Mucosa of descending colon (tissue), 3 donors: ENCODE measurements around the gene CCR8. TPM values are rescaled to one million over a fixed set of nuclear protein-coding genes. Genes with fewer than 3 reads are reported as not detected.

Experiments
- ATAC-seq: fragments of 200-7000 bp; cut with Tn5 transposase; one replicate; pipeline ENCODE4 v1.9.1; 2020; ENCODE audit warnings: mild to moderate bottlenecking, moderate library complexity
- DNase-seq, 3 donors: peaks; one replicate each; pipeline ENCODE4 v3.0.0-alpha.2; 2020
- H3K36me3 ChIP-seq: fragments of 200-600 bp; one replicate; pipeline ENCODE4 v1.8.0; 2021; ENCODE audit warnings: low read depth, mild to moderate bottlenecking
- H3K4me1 ChIP-seq: fragments of 200-600 bp; one replicate; pipeline ENCODE4 v1.8.0; 2021; ENCODE audit warnings: low read depth, mild to moderate bottlenecking
- H3K4me3 ChIP-seq: fragments of 200-600 bp; one replicate; pipeline ENCODE4 v1.8.0; 2021; ENCODE audit warnings: mild to moderate bottlenecking
- H3K9me3 ChIP-seq: fragments of 200-600 bp; one replicate; pipeline ENCODE4 v1.8.0; 2021; ENCODE audit warnings: mild to moderate bottlenecking
- intact Hi-C, 2 donors: fragments of 100-400 bp; cut with DNase I in 1 of 2; cut with micrococcal nuclease in 1 of 2; formaldehyde crosslinking; loops; one replicate each; pipeline versions ENCODE4 v1.11.0 to v1.11.1; 2022; cut with DNase I, micrococcal nuclease
- total RNA-seq, 3 donors: library from RNA; stranded (reverse); fragmentation: NEBNext Ultra II Directional in 2 of 3; extraction: Animal tissue kit (Norgen Biotek cat#: 25700) in 2 of 3; gene quantifications; one replicate each; pipeline versions ENCODE4 v1.2.1 to v1.2.4, GENCODE V29; 2021 to 2023
- TF ChIP-seq, protein P1 (sequence below): fragments of 200-600 bp; IDR thresholded peaks from one replicate; pipeline ENCODE4 v1.8.0; 2022; ENCODE audit warnings: antibody characterized with exemption, mild to moderate bottlenecking
- donor health status: DM: no; HTN: no; CAD: no; lungs with moderate emphysema.
- donor health status: DM: no; HTN: no; CAD: no.
- donor health status: DM: no; HTN: yes; CAD: no.

CCR8 gene
- total RNA-seq, 3 donors from 2014 or later = 0.36 TPM; not detected in 2

DNA sequence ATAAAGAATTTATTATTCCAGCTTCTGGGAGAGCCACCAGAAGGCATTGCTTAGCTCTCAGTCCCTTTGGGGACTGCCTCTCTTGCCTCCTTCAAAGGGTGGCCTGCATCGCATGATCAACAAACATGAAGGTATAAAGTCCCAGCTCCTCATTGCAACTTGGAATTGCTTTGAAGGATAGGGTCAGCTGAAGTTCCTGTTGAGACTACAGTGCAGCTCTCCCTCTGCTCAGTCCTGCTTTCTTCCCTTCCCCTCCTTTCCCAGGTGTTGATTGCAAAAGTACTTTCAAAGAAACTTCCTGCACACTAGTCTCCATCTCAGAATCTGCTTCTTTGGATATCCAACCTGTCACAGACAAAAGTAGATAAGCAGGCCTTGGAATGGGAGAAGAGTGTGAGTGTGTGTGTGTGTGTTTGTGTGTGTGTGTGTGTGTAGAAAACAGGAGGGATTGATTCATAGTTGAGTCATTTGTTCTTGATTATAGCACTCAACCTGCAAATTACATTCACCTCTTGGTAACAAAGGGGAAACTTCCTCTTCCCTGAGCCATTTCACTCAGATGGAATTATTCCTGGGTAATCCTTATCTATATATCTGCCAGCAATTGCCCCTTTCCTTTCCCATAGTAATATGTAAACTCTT is 13.7 kb downstream of the CCR8 start:
- intact Hi-C loops = no loop called here
- H3K4me3 ChIP-seq = no peak overlapping the region
- H3K36me3 ChIP-seq = no peaks in the 10 kb centered on the region
- peak in 1 of 3 donors; percentile 15 for DNase-seq
- H3K4me1 ChIP-seq = peaks cover 19% of the 10 kb centered on the region
- peak; percentile 93 for ATAC-seq
- H3K9me3 ChIP-seq = no peaks in the 10 kb centered on the region
- TF ChIP-seq, protein P1, sequence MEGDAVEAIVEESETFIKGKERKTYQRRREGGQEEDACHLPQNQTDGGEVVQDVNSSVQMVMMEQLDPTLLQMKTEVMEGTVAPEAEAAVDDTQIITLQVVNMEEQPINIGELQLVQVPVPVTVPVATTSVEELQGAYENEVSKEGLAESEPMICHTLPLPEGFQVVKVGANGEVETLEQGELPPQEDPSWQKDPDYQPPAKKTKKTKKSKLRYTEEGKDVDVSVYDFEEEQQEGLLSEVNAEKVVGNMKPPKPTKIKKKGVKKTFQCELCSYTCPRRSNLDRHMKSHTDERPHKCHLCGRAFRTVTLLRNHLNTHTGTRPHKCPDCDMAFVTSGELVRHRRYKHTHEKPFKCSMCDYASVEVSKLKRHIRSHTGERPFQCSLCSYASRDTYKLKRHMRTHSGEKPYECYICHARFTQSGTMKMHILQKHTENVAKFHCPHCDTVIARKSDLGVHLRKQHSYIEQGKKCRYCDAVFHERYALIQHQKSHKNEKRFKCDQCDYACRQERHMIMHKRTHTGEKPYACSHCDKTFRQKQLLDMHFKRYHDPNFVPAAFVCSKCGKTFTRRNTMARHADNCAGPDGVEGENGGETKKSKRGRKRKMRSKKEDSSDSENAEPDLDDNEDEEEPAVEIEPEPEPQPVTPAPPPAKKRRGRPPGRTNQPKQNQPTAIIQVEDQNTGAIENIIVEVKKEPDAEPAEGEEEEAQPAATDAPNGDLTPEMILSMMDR = no peak

DNA sequence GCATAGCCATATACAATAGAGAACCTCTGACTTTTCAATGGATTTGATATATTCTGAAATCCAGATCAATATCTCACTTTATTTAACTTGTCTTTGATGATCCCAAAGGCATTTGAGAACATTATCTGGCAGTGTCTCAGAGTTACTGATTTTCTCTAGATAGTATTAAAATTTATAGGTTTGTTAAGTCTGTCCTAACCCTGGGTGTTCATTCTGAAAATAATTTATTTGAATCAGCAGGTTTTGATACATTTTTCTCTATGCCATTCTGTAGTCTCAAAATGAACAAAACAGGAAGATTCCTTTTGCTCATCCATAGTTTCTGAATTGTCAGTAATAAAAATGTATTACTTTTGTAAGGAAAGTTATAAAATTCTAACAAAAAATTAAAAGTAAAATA is 14.3 kb downstream of the CCR8 start:
- ATAC-seq (no peak), DNase-seq (no peak)
- Histone ChIP-seq H3K4me3 (no peak overlapping the region), H3K4me1 (peaks cover 19% of the 10 kb centered on the region), H3K36me3 (no peaks in the 10 kb centered on the region), H3K9me3 (no peaks in the 10 kb centered on the region)
- intact Hi-C loops = no loop called here
- TF ChIP-seq, protein P1 = no peak

DNA sequence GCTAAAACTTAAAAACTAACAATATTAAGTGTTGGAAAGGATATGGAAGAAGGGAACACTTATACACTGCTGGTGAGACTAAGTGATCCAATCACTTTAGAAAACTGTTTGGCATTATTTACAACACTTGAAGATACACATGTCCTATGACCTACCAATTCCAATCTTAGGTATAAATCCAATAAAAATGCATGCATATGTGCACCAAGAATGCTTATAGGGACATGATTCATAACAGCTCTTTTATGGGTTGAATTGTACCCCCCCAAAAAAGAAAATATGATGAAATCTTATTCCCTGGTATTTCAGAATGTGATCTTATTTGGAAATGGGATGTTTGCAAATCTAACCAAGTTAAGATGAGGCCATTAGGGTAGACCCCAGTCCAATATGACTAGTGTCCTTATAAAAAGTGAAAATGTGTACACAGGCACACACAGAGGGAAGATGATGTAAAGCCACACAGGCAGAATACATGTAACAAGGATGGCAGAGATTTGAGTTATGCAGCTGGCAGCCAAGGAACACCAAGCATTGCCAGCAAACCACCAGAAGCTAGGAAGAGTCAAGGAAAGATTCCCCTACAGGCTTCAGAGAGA is 15.3 kb downstream of the CCR8 start:
- no peak for DNase-seq
- intact Hi-C loops = no loop called here
- H3K9me3 ChIP-seq = no peaks in the 10 kb centered on the region
- no peak for ATAC-seq
- H3K4me3 ChIP-seq = no peak overlapping the region
- H3K36me3 ChIP-seq = no peaks in the 10 kb centered on the region
- TF ChIP-seq, protein P1 = no peak
- H3K4me1 ChIP-seq = peaks cover 26% of the 10 kb centered on the region

DNA sequence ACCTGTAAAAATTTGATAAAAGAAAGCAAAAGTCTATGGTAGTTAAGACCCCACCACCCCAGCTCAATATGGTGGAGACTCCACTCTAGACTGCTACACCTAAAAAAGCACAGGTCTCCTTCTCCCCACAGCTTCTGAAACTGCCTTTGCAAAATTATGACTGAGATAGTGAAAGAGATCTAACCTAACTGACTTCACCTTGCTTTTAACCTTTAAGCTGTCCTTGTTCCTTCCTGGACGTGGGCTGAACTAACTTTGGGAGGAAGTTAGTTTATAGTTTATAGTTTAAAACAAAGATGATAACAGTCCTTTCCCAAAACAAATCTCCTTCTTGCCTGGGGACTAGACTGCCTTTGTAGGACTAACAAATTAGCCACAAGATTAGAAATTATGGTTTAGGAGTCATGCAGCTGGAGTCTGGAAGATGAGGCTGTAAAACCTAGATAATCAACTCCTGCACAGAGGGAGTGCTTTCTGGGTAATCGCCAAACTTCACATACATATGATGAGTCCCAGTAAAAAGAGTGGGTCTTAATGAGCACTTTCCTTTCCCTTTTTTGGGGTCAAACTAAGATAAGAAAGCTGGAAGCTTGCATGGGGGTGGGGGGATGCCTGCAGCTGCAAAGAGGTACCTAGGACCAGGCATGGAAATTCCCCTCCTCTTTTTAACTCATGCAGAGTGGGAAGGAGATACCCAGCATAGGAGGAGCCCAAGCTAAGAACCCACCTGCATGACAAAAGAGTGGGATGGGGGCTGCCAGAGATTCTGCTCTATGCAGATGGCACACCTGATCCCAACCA is 17.5 kb downstream of the CCR8 start:
- ATAC-seq = peak; percentile 31
- TF ChIP-seq, protein P1 = no peak
- no peaks in the 10 kb centered on the region for H3K36me3 ChIP-seq
- peaks cover 31% of the 10 kb centered on the region for H3K4me1 ChIP-seq
- intact Hi-C loops = no loop called here
- no peaks in the 10 kb centered on the region for H3K9me3 ChIP-seq
- H3K4me3 ChIP-seq = no peak overlapping the region
- peak in 1 of 3 donors; percentile 14 for DNase-seq

DNA sequence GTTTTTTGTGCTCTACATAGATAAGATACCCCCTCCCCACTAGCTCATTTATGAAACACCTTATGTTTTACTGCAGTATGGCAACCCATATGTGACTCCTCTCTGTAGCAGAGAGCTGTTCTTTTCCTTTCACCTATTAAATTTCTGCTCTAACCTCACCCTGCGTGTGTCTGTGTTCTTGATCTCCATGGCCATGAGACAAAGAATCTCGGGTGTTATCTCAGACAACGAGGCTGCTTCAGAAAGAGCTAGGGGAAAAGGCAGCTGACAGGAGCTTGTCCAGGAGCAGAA is 18.0 kb downstream of the CCR8 start:
- intact Hi-C loops = no loop called here
- H3K36me3 ChIP-seq = no peaks in the 10 kb centered on the region
- no peak for ATAC-seq
- no peak for DNase-seq
- TF ChIP-seq, protein P1 = no peak
- H3K9me3 ChIP-seq = no peaks in the 10 kb centered on the region
- H3K4me1 ChIP-seq = peaks cover 31% of the 10 kb centered on the region
- H3K4me3 ChIP-seq = no peak overlapping the region
